KOPT-K1 (cell line): ENCODE measurements around the gene IGF2BP1.

Experiments used
- H3K27ac ChIP-seq: fragments of 200-600 bp; sonication (generic); 2 replicates; pipeline ENCODE4 v1.5.1; 2016; ENCODE audit warnings: antibody characterized with exemption, mild to moderate bottlenecking, low read depth, low read length; ENCODE audit not compliant: poor library complexity, severe bottlenecking
- H3K36me3 ChIP-seq: fragments of 200-600 bp; sonication (generic); 2 replicates; pipeline ENCODE4 v1.5.1; 2017; ENCODE audit warnings: antibody characterized with exemption, mild to moderate bottlenecking, low read length, moderate library complexity; ENCODE audit not compliant: insufficient read depth
- H3K9me3 ChIP-seq: fragments of 200-600 bp; sonication (generic); 2 replicates; pipeline ENCODE4 v1.5.1; 2017; ENCODE audit warnings: antibody characterized with exemption, low read length, mild to moderate bottlenecking; ENCODE audit not compliant: insufficient read depth, poor library complexity, severe bottlenecking

Gene IGF2BP1

DNA sequence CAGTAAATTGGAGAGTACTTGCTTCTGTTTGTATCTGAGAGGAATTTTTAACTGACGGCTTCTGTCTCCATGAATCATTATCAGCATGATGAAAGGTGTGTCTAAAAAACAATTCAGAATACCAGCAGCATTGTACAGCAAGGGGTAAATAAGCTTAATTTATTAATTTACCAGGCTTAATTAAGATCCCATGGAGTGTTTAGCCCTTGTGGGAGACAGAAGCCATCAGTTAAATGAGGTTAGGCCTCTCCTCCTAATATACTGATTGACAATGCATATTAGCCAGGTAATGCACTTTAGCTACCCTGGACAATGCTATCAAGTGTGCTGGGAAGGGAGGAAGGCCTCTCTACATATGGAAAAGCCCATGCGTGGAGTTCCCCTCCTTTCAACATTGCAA lies 53.4 kb downstream of the IGF2BP1 start:
- no peak overlapping the region for H3K27ac ChIP-seq
- H3K9me3 ChIP-seq: no peaks in the 10 kb centered on the region
- H3K36me3 ChIP-seq: no peaks in the 10 kb centered on the region

DNA sequence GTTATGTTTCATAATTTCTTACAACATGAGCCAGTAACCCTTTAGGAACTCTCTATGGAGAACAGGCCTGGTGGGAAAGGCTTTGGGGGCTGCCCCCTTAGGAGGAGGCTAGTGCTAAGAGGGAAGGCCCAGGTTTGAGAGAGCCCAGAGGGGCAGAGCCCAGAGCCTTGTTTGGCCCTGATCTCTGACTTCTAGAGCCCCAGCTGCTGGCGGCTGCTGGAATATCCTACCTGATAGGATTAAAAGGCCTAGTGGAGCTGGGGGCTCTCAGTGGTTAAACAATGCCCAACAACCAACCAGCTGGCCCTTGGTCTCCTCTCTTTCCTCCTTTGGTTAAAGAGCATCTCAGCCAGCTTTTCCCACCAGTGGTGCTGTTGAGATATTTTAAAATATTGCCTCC lies 54.1 kb downstream of the IGF2BP1 start:
- no peaks in the 10 kb centered on the region for H3K9me3 ChIP-seq
- no peak overlapping the region for H3K27ac ChIP-seq
- no peaks in the 10 kb centered on the region for H3K36me3 ChIP-seq

DNA sequence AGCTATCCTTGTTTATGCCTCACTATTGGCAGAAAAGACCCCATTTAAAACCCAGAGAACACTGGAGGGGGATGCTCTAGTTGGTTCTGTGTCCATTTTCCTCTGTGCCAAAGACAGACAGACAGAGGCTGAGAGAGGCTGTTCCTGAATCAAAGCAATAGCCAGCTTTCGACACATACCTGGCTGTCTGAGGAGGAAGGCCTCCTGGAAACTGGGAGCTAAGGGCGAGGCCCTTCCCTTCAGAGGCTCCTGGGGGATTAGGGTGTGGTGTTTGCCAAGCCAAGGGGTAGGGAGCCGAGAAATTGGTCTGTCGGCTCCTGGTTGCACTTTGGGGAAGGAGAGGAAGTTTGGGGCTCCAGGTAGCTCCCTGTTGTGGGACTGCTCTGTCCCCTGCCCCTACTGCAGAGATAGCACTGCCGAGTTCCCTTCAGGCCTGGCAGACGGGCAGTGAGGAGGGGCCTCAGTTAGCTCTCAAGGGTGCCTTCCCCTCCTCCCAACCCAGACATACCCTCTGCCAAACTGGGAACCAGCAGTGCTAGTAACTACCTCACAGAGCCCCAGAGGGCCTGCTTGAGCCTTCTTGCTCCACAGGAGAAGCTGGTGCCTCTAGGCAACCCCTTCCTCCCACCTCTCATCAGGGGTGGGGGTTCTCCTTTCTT lies 56.1 kb downstream of the IGF2BP1 start:
- Histone ChIP-seq H3K36me3 (no peaks in the 10 kb centered on the region), H3K9me3 (no peaks in the 10 kb centered on the region), H3K27ac (no peak overlapping the region)

DNA sequence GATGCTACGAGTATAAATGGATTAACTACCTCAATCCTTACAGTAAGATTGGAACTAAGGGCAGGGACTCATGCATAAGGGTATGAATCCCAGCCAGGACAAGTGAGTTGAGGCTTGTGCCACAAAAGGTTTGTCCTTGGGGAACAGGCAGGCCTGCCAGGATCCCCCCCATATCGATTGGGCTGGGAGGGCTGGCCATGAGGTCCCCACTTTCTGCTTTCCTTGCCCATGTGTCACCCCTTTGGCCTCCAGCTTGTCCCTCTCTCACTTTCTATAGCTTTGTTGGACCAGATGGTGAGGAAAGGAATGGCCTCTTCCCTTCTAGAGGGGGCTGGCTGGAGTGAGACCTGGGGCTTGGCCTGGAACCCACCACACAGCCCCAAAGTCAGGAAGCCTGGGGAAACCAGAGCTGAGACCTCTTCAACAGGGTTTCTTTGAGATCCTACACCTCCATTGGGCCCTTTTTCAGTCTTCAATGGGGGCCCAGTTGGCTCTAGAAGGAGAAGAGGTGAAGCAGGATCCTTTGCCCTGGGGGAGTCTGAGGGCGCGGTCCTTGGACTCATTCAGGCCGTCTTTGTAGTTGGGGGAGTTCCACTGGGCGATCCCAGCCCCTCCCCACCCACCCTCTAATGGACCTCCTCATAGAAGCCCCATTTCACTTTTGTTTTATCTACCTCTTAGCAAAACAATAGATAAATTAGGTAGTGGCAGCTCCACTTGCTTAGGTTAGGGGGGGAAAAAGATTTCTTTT lies 57.3 kb downstream of the IGF2BP1 start:
- H3K36me3 ChIP-seq: no peaks in the 10 kb centered on the region
- H3K9me3 ChIP-seq: no peaks in the 10 kb centered on the region
- H3K27ac ChIP-seq: no peak overlapping the region

DNA sequence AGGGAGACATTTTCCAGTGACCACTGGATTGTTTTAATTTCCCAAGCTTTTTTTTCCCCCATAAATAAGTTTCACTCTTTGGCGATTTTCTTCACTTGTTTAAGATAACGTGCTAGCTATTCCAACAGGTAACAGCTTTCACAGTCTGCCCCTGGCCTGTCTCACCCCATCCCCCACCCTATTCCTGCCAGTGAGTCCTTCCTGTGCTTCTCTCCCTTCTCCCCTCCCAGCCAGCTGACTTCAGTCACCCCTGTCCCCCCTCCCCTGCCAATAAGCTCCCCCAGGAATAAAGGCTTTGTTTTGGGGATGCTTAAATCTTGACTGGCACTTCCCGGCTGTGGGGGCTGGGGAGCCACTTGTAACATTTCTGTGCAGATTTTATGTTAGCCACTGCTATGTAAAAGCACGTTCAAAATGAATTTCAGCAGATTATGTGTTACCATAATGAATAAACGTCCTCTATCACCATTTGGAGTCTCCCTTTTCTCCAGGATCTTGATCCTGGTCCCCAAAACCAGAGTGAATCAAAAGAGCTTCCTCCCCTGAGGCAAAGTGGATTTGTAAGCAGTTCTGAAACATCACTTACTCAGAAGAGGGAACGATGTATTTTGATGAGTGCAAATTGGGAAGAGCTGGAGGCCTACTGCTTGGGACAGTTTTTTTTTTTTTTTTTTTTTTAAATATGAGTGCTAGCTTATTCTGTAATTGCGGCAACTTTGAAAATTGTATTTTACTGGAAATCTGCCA lies 58.2 kb downstream of the IGF2BP1 start:
- H3K36me3 ChIP-seq: no peaks in the 10 kb centered on the region
- no peaks in the 10 kb centered on the region for H3K9me3 ChIP-seq
- H3K27ac ChIP-seq: no peak overlapping the region

DNA sequence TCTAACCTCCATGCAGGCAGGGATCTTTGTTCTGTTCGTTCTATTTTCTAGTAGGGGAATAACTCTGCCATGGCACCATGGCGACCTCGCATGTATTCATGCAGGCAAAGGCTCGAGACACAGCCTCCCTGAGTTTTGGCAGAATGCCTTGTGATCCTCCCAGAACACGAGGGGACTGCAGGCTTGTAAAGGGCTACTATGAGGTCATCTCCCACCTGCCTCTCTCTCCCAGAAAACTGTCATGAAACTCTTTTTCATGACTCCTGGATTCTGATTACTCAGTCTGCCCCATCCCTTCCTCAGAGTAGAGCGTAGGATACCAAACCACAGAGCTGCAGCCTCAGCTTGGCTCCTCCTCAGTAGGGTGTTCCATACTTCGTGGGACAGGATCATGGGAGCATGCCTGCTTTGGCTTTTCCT lies 64.3 kb downstream of the IGF2BP1 start:
- Histone ChIP-seq H3K9me3 (no peaks in the 10 kb centered on the region), H3K27ac (no peak overlapping the region), H3K36me3 (no peaks in the 10 kb centered on the region)

DNA sequence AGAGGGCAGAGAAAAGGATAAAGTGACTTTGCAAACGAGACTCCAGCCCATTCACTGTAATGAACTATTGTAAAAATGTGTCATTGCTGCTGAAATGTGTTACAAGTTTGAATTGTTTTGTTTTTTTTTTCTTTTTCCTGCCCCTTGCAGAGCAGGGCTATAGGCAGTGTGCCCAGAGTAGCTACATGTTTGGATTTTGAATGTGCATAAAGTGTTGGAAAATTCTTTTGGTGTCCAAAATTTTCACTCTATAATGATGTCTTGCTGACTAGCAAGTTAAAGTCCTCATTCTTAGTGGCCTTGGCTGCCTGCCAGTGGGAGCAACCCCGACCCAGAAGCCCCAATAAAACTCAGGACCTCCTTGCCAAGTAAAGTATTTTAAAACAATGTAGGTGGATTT lies 66.5 kb downstream of the IGF2BP1 start:
- Histone ChIP-seq H3K9me3 (no peaks in the 10 kb centered on the region), H3K27ac (no peak overlapping the region), H3K36me3 (no peaks in the 10 kb centered on the region)

DNA sequence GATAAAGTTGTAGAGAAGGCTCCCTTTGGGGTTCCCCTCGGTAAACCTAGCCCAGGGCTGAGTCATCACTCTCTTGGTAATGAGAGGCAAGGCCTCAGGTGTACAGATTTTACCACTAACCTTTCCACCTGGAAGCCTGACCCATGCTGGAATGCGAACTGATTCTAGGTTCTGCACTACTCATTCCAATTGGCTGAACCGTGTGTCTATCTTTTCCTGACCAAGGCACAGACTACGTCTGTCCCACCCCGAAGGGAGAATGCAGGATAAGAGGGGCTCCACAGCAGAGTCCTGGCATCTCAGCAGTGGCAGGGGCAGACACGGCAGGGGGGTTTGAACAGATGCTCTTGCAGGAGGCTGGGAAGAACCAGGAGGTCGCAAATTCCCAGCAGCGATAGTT lies 70.0 kb downstream of the IGF2BP1 start:
- H3K36me3 ChIP-seq: no peaks in the 10 kb centered on the region
- no peak overlapping the region for H3K27ac ChIP-seq
- no peaks in the 10 kb centered on the region for H3K9me3 ChIP-seq

DNA sequence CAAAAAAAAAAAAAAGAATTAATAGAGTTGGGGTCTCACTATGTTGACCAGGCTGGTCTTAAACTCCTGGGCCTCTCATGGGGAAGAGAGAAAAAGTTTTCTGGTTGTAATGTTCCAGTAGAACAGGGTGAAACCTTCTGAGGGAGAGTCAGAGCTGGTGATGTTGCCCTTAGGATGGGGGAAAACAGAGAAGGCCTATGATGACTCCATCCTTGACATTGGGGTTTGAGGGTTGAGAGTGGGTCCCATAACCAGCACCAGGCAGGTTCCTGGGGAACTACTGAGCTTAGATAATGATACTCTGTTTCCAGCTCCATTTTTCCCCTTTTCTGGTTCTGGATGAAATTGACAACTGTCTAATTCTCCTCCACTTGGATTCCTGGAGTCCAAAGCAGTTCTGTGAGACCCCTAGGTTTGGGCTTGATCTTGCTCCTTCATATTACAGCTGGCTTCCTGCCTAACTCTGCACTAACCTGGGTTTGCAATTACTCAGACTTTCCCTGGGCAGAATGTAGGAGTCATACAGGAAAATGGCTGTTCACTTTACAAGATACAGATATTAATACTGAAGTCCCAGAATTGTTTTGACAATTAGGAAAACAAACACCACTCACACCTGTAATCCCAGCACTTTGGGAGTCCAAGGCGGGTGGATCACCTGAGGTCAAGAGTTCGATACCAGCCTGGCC lies 72.5 kb downstream of the IGF2BP1 start:
- no peaks in the 10 kb centered on the region for H3K36me3 ChIP-seq
- peaks cover 4% of the 10 kb centered on the region for H3K9me3 ChIP-seq
- no peak overlapping the region for H3K27ac ChIP-seq

DNA sequence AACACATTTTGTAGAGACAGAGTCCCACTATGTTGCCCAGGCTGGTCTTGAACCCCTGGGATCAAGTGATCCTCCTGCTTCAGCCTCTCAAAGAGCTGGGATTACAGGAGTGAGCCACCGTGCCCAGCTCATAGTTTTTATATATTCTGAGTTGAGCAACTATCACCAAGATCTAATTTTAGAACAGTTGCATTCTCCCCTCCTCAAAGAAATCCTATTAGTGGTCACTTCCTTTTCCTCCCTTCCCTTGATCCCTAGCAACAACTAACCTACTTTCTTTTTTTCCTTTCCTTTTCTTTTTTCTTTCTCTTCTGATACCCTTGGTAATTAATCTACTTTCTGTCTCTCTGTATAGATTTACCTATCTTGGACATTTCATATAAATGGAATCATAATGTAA lies 73.9 kb downstream of the IGF2BP1 start:
- H3K27ac ChIP-seq: no peak overlapping the region
- H3K36me3 ChIP-seq: no peaks in the 10 kb centered on the region
- peaks cover 4% of the 10 kb centered on the region for H3K9me3 ChIP-seq

DNA sequence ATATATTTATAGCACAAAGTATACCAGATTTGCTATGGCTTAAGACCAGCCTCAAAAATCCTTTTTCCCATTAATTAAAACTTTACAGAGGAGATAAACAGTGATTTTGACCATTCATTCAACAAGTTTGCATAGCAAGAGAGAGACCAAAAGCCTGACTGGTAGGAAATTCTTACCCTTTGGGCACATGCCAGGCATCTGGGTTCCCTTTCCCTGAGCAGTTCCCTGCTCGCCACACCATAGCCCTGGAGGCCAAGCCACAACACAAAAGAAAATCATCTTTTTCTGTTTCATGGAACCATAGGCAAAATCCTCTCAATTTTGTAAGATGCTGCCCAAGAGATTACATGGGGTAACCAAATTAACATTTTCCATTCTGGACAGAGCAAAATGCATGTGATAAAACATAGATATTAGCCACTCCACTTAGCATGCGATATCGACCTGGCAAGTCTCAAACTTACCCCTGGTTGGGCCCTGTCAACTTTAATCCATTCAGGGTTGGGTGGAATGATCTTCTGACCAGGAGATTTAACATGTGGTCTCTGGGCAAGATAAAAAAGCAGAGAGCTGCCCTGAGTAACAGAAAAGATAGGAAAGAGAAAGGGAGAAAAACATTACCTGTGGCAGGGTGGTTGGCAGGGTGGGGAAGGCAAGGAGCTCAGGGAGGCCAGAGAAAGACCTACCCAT lies 77.8 kb downstream of the IGF2BP1 start:
- Histone ChIP-seq H3K36me3 (no peaks in the 10 kb centered on the region), H3K9me3 (peaks cover 14% of the 10 kb centered on the region), H3K27ac (no peak overlapping the region)

DNA sequence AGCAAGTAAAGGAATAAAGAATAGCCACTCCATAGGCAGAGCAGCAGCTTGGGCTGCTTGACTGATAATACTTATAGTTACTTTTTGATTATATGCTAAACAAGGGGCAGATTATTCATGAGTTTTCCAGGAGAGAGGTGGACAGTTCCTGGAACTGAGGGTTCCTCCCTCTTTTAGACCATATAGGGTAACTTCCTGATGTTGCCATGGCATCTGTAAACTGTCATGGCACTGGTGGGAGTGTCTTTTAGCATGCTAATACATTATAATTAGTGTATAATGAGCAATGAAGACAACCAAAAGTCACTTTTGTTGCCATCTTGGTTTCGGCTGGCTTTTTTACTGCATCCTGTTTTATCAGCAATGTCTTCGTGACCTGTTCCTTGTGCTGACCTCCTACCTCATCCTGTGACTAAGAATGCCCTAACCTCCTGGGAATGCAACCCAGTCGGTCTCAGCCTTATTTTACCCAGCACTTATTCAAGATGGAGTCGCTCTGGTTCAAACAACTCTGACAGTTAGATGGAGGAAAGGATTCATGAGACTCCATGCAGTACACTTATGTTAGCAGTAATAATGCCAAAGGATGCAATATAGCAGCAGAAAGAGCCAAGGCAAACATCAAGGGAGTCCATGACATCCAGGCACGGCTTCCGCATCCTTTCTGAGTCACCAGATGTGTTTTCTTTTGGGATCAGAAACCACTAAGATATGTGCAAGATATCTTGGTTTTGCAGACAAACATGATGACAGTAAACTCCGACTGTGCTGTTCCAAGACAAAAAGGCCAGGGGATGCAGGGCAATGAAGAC lies 79.6 kb downstream of the IGF2BP1 start:
- Histone ChIP-seq H3K36me3 (no peaks in the 10 kb centered on the region), H3K27ac (no peak overlapping the region), H3K9me3 (peaks cover 17% of the 10 kb centered on the region)

DNA sequence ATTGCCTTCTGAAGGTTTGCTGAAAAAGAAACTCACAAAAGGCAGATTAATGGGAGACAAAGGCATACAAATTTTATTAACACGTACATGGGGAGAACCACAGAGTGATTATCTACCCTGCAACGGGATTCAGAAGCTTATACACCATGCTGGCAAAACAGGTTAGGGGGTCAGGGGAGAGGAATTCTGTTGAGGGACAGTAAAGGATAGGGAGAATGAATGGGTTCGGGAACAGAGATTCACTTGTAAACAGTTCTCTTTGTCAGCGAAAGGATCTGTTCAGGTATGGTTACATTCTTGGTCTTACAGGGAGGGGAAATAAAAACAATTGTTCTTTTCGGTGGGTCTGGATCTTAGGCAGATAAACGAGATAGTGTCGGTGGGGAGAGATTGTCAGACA lies 81.1 kb downstream of the IGF2BP1 start:
- peaks cover 17% of the 10 kb centered on the region for H3K9me3 ChIP-seq
- H3K36me3 ChIP-seq: no peaks in the 10 kb centered on the region
- H3K27ac ChIP-seq: no peak overlapping the region
